ENCODE measurements around the gene STK10.

GRCh38 chr5:172162987-172163343 lies 25.1 kb downstream of the STK10 start:
- TF ChIP-seq CTCF (IDR thresholded peaks at IDR 0.05) (no peak), POLR2A (IDR thresholded peaks at IDR 0.05) (no peak)
